ENCODE data around the gene DLG2. TPM values are rescaled to one million over a fixed set of nuclear protein-coding genes. Genes with fewer than 3 reads are reported as not detected.

DLG2 gene
- total and polyA plus RNA-seq, 2 of the 4 experiments (the other 2 are of a cell fraction), result 0.31 to 0.36 TPM

GRCh38 chr11:84865791-84866535 lies 761.2 kb downstream of the DLG2 start:
- Histone ChIP-seq H2BK20ac (ENCODE audit: low read depth, low read length) (peak overlapping the region; percentile 45; the same call in 1 of the 2 replicates), H3K27me3 (ENCODE audit: control insufficient read depth, insufficient read depth, low read length) (no peaks in the 10 kb centered on the region), H2BK5ac (ENCODE audit: low read depth, low read length, poor library complexity, severe bottlenecking) (no peak overlapping the region), H2BK120ac (ENCODE audit: low read depth, low read length) (peak overlapping the region; percentile 37), H3K14ac (replicated peaks; ENCODE audit: low read depth, low read length) (0 out of 2 replicates have a peak overlapping the region, but pooled peaks have one; percentile 63), H4K91ac (ENCODE audit: insufficient read depth, low read depth, low read length) (peak overlapping the region; percentile 9; the same call in 1 of the 2 replicates), H2AFZ (replicated peaks; ENCODE audit: low read length, poor library complexity) (no peak overlapping the region), H2AK9ac (replicated peaks; ENCODE audit: low read depth, low read length, poor library complexity) (no peak overlapping the region), H4K8ac (ENCODE audit: low read depth in 2 of 2, low read length in 2 of 2) (no peak overlapping the region), H3K9me3 (ENCODE audit: control insufficient read depth, insufficient read depth, low read length) (no peaks in the 10 kb centered on the region), H4K5ac (ENCODE audit: low read depth, low read length) (no peak overlapping the region), H3K79me1 (ENCODE audit: low read depth in 1 of 2, low read length in 2 of 2) (no peaks in the 10 kb centered on the region), H3K56ac (ENCODE audit: extremely low read depth, insufficient read depth, low read length) (no peak overlapping the region), H3K4me2 (ENCODE audit: low read depth, low read length) (no peak overlapping the region; the same call in 1 of the 2 replicates), H3K9ac (ENCODE audit: low read depth, low read length) (no peak overlapping the region), H3K36me3 (ENCODE audit: control insufficient read depth, insufficient read depth, low read length) (no peaks in the 10 kb centered on the region), H3K4me1 (ENCODE audit: control insufficient read depth, insufficient read depth, low read length) (peaks cover 5% of the 10 kb centered on the region; the same call in 1 of the 2 replicates), H3K23ac (ENCODE audit: low read depth, low read length) (no peak overlapping the region), H2BK15ac (ENCODE audit: low read depth, low read length) (peak overlapping the region; percentile 27; the same call in 1 of the 3 replicates), H3K27ac (ENCODE audit: insufficient read depth, low read length) (no peak overlapping the region), H3K9me1 (ENCODE audit: insufficient read depth, low read length) (peaks cover 4% of the 10 kb centered on the region; the same call in 1 of the 2 replicates), H3K18ac (ENCODE audit: low read depth, low read length) (peak overlapping the region; percentile 5; the same call in 1 of the 2 replicates), H3K4ac (ENCODE audit: low read depth, low read length) (0 out of 2 replicates have a peak overlapping the region, but pooled peaks have one; percentile 4), H4K20me1 (ENCODE audit: insufficient read depth, low read length) (no peaks in the 10 kb centered on the region), H2AK5ac (ENCODE audit: low read depth, low read length) (peak overlapping the region; percentile 13; the same call in 1 of the 2 replicates), H3K4me3 (ENCODE audit: insufficient read depth, low read depth, low read length) (no peak overlapping the region)
- POLR2A ChIA-PET (ENCODE audit: unreplicated experiment), result no interaction called here
- no CpG with 5 or more reads among the region's 1 CpG for WGBS, 2 experiments (ENCODE audit: extremely low coverage in 2 of 2, insufficient read length in 1 of 2)
- in situ Hi-C loops (cut with MboI; ENCODE audit: low sequenced_read_pairs) (no loop called here), dilution Hi-C loops (cut with HindIII; ENCODE audit: low sequenced_read_pairs, unreplicated experiment) (no loop called here), intact Hi-C loops (cut with micrococcal nuclease) (no loop called here)
- no TSS peak for BruUV-seq (replicated peaks)
- CTCF ChIA-PET, result no interaction called here
- DNase-seq (no peak), ATAC-seq (ENCODE audit: low read depth) (peak; percentile 61)
- no peak; the same call in 1 of the 2 replicates for TF ChIP-seq NFE2L2 (IDR thresholded peaks at IDR 0.05; ENCODE audit: low read depth, low read length)
- no peak for TF ChIP-seq RFX5 (IDR thresholded peaks at IDR 0.05; ENCODE audit: low read depth, low read length)
- no peak for TF ChIP-seq USF2 (IDR thresholded peaks at IDR 0.05; ENCODE audit: low read depth, low read length)
- TF ChIP-seq CHD1 (IDR thresholded peaks at IDR 0.05; ENCODE audit: low read depth, low read length), result no peak
- no peak for TF ChIP-seq MAFK (IDR thresholded peaks at IDR 0.05; ENCODE audit: low read depth, low read length)
- TF ChIP-seq MAZ (IDR thresholded peaks at IDR 0.05; ENCODE audit: borderline replicate concordance, low read depth, low read length), result no peak
- no peak for TF ChIP-seq SMC3 (IDR thresholded peaks at IDR 0.05; ENCODE audit: low read depth, low read length)
- TF ChIP-seq POLR2A (IDR thresholded peaks at IDR 0.05; ENCODE audit: low read depth, low read length), result no peak
- no peak for TF ChIP-seq FOS (IDR thresholded peaks at IDR 0.05; ENCODE audit: low read depth, low read length)
- no peak for TF ChIP-seq BHLHE40 (IDR thresholded peaks at IDR 0.05; ENCODE audit: low read depth, low read length)
- TF ChIP-seq RAD21 (IDR thresholded peaks at IDR 0.05; ENCODE audit: low read length), result no peak
- TF ChIP-seq ELK1 (IDR thresholded peaks at IDR 0.05; ENCODE audit: borderline replicate concordance, low read depth, low read length), result no peak
- TF ChIP-seq MXI1 (IDR thresholded peaks at IDR 0.05; ENCODE audit: borderline replicate concordance, low read depth, low read length), result no peak
- no peak for TF ChIP-seq RCOR1 (IDR thresholded peaks at IDR 0.05; ENCODE audit: insufficient replicate concordance, low read length)
- no peak for TF ChIP-seq CEBPB (IDR thresholded peaks at IDR 0.05; ENCODE audit: low read depth, low read length)

All from IMR-90 (cell line).